Measurements from ENCODE around the gene ADGRG3. TPM values are rescaled to one million over a fixed set of nuclear protein-coding genes. Genes with fewer than 3 reads are reported as not detected.
A peak's percentile ranks its signal among the peaks of the same experiment; 100 is the strongest.

The ADGRG3 gene
- total RNA-seq, 1 experiment from 2014 or later, result 0.46 TPM

- no peak overlapping the region for H4K8ac ChIP-seq (replicated peaks; ENCODE audit: insufficient read length, low read depth, low read length)
- H4K5ac ChIP-seq (ENCODE audit: insufficient read length, low read depth, low read length), result no peak overlapping the region
- no peak overlapping the region for H3K23ac ChIP-seq (ENCODE audit: insufficient read length, low read depth, low read length)
- H3K56ac ChIP-seq (ENCODE audit: insufficient read length, low read depth, low read length), result no peak overlapping the region
- no peak overlapping the region for H3K4me2 ChIP-seq (ENCODE audit: insufficient read depth, insufficient read length, low read length)
- H3K27me3 ChIP-seq (ENCODE audit: insufficient read depth, low read length), result no peaks in the 10 kb centered on the region
- no peak overlapping the region for H2BK5ac ChIP-seq (ENCODE audit: insufficient read length, low read length)
- peak; percentile 63 for TF ChIP-seq CTCF (conservative IDR thresholded peaks at IDR 0.05)
- H3K23me2 ChIP-seq (ENCODE audit: insufficient read length, low read depth, low read length, poor library complexity, severe bottlenecking), result no peaks in the 10 kb centered on the region
- no peaks in the 10 kb centered on the region for H3K79me2 ChIP-seq (ENCODE audit: insufficient read depth, low read length)
- H3K36me3 Mint-ChIP-seq (ENCODE audit: insufficient read depth in 1 of 3, low read depth in 3 of 3), result no peaks in the 10 kb centered on the region
- H2BK15ac ChIP-seq (ENCODE audit: low read depth, low read length), result no peak overlapping the region
- no CpG with 5 or more reads among the region's 3 CpGs for WGBS (ENCODE audit: extremely low coverage, insufficient read length, low lambda C conversion rate)
- no peak overlapping the region; a peak in 1 of 7 replicates for H3K27ac Mint-ChIP-seq
- peaks cover 1% of the 10 kb centered on the region for H3K27me3 Mint-ChIP-seq (ENCODE audit: low read depth)
- H3K79me1 ChIP-seq (ENCODE audit: insufficient read depth, low read depth, low read length, poor library complexity, severe bottlenecking), result no peaks in the 10 kb centered on the region
- no peak overlapping the region for H3T11ph ChIP-seq (ENCODE audit: low read length)
- H2AK5ac ChIP-seq (ENCODE audit: insufficient read length, low read length), result no peak overlapping the region
- no peak overlapping the region for H3K14ac ChIP-seq (ENCODE audit: insufficient read depth, low read length)
- H3K4me1 ChIP-seq (ENCODE audit: insufficient read depth, low read length), result no peaks in the 10 kb centered on the region
- peak; percentile 58 for DNase-seq
- no peak overlapping the region for H2BK12ac ChIP-seq (ENCODE audit: insufficient read length, low read depth, low read length)
- H3K9me3 Mint-ChIP-seq, result no peaks in the 10 kb centered on the region
- H4K20me1 ChIP-seq (ENCODE audit: control insufficient read depth, insufficient read depth, insufficient read length), result no peaks in the 10 kb centered on the region
- H2BK20ac ChIP-seq (ENCODE audit: low read depth, low read length, poor library complexity, severe bottlenecking), result no peak overlapping the region
- H3K18ac ChIP-seq (ENCODE audit: insufficient read length, low read depth, low read length), result no peak overlapping the region
- H2AFZ ChIP-seq (ENCODE audit: low read length), result no peak overlapping the region
- H3K9ac ChIP-seq (ENCODE audit: extremely low read depth, insufficient read length, low read length), result no peak overlapping the region
- no peaks in the 10 kb centered on the region for H3K9me3 ChIP-seq (ENCODE audit: control insufficient read depth, low read depth, low read length)
- no peak overlapping the region for H2BK120ac ChIP-seq (ENCODE audit: low read depth, low read length, poor library complexity, severe bottlenecking)
- no peak overlapping the region for H3K4me3 Mint-ChIP-seq
- no peaks in the 10 kb centered on the region for H3K4me1 Mint-ChIP-seq
- no peak overlapping the region for H3K27ac ChIP-seq (ENCODE audit: insufficient read length, low read depth, low read length)
- no peak overlapping the region for H4K91ac ChIP-seq (ENCODE audit: insufficient read length, low read depth, low read length)
- no peak overlapping the region for H3K4ac ChIP-seq (ENCODE audit: low read depth, low read length)
These were observed 52.1 kb downstream of the ADGRG3 start for GRCh38 chr16:57720142-57720575.
